HG03060 (cell line): ENCODE data around the gene ARAP3.

Experiments used
- ATAC-seq: cut with Tn5 transposase; IDR thresholded peaks from one replicate; pipeline ENCODE4 v1.9.1; 2021; ENCODE audit warnings: low read depth, moderate number of reproducible peaks; ENCODE audit not compliant: unreplicated experiment

The ARAP3 gene

DNA sequence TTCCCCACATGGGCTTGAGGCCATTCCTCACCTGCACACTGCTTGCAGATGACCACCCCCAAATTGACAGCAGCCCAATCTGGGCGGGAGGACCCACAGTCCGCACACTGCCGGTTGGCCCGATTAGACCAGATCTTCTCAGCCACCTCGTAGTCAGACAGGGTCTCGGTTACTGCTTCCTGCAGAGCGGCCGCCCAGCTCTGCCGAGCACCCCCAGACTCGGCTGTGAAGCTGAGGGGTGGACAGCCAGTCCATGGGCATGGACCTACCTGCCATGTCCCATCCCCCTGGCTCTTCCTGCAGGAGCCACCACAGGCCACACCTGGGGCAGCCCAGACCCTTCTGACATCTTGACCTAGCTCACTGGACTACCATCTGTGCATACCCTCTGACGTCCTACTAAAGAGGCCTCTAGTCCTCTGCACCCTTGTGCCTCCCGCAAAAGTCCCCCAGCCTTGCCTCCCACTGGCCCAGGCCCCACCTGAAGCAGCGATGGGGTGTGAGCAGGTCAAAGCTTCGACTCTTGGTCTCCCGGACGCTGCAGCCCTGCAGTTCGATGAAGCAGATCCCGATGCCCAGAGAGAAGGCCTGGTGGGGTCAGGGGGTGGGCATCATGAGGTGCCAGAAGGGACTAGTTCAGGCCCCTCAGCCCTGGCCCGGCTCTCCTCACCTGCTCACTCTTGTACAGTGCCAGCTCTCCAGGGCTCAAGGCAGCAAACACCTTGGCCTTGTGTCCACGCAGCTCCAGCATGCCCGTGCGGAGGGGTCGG, 9.8 kb downstream of the ARAP3 start:
- no peak for ATAC-seq

GRCh38 chr5:141669520-141669919, 12.5 kb downstream of the ARAP3 start:
- ATAC-seq, result no peak

DNA sequence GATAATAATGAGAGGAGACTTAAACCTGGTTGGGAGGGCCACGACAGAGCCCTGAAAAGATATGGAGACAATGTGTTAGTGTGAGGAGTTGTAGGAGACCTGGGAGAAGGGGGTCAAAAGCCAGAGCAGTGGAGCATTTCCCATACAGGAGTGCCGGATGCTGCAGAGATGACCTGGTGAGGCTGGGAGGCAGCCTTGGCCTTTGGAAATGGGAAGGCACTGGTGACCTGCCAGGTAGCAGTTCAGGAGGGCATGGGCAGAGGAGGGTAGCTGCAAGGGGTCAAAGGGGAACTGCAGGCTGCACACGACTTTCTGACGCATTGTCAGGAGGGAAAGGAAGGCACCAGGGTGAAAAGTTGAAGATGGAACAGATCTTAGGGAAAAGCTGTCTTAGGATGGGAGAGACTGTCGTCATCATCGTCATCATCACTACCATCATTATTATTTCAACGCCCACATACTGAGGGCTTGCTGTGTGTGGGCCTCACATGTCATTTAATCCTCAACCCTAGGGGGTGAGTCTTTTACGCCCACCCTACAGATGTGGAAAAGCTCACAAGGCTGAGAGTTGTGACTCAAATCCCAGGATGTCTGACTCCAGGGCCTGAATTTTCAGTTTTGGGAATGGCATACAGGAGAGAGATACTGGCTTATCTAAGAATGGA, 13.3 kb downstream of the ARAP3 start:
- no peak for ATAC-seq

DNA sequence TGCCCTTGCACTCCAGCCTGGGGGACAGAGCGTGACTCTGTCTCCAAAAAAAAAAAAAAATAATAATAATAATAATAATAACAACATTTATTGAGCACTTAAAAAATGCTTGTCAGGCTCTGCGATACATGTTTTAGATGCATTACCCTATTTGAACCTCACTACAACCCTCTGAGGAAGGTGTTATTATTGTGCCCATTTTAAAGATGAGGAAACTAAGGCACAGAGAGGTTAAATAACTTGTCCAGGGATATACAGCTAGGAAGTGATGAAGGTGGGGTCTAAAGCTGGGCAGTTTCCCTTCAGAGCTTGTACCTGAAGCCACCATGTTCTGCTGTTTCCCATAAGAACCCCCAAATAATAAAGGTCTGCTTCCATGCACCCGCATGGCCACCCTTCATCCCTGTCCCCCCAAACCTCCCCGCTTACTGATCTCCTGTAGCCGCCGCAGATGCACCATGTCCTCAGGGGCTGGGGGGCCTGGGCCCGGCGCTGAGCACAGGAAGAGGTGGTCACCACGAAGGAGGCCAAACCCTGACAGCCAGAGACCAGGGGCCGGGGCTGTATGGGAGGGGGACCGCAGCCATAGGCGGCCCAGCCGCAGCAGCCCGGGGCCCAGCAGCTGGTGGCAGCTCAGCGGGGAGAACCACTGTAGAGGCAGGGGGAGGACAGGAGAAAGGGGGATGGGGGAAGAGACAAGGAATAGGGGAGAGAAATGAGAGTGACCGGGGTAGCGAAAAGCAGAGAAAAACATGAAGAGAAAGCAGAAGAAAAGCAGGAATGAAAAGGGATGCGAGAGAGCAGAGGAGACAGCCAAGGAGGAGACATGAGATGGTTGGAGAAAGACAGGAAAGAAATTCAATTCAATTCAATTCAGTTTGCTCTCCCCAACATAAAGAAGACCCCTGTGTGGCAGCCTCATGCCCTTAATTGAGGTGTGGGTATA, 15.8 kb downstream of the ARAP3 start:
- ATAC-seq, result no peak

DNA sequence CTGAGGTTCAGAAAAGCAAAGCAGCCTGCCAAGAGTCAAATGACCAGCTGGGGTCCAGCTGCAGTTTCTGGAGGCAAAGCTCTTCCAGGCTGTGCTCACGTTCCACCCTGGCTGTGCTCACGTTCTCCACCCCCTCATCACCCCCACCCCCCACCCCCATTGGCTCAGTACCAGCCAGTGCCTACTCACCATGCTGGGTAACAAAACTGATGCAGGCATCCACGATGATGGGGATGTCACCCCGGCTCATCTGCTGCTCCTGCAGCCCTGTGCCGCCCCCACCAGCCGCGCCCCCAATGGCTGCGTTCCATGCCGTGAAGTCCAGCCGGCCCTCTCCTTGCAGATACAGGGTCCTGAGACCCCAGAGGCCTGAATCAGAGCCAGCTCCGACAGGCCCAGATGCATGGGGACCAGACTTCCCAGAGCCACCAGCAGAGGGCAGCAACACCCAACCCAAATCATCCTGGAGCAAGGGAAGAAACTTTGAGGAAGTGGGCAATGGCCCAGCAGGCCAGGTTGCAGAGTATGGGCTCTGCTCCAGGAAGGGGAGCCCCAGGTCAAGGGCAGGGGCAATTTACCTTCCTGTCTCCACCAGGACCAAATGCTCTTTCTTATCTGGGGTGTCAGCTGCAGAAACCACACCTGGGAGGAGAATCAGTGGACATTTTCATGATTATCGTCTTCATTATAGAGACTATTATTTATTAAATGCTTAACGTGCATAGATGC, 17.1 kb downstream of the ARAP3 start:
- no peak for ATAC-seq

DNA sequence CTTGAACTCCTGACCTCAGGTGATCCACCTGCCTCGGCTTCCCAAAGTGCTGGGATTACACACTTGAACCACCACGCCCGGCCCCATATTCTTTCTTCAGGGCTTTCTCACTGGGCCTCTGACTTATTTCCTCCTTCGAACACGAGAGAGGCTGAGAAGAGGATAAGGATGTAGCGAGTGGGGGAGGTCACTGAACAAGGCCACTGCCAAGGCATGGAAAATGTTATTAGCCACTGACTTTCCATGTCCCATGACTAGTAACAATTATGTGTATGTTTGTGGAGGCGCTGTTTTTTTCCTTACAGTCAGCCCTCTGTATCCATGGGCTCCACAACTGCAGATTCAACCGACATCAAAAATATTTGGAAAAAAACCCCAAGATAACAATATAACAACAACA, 18.5 kb downstream of the ARAP3 start:
- no peak for ATAC-seq

- no peak for ATAC-seq
These were observed 20.0 kb downstream of the ARAP3 start for GRCh38 chr5:141662028-141662427.

GRCh38 chr5:141657937-141658545, 24.0 kb downstream of the ARAP3 start:
- ATAC-seq, result peak; percentile 56

- ATAC-seq, result no peak
These were observed 24.6 kb downstream of the ARAP3 start for GRCh38 chr5:141657404-141657803.

DNA sequence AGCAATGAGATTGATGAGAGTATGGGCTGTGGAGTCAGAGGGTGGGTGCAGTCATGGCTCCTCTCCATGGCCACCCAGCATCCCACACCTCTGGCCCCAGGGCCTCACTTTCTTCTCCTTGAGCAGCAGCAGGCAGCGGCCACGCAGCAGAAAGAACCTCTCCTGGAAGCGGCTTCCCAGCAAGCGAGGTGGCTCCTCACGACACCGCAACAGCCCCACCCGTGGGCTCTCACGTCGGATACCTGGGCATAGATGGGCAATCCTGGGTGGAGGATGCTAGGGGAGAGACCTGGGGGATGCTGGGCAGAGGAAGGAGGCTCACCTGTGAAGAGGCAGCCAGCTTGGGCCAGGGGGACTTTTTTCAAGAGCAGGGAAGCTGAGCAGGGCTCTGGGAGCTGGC, 25.6 kb downstream of the ARAP3 start:
- ATAC-seq, result no peak

GRCh38 chr5:141655020-141655419, 27.0 kb downstream of the ARAP3 start:
- no peak for ATAC-seq

DNA sequence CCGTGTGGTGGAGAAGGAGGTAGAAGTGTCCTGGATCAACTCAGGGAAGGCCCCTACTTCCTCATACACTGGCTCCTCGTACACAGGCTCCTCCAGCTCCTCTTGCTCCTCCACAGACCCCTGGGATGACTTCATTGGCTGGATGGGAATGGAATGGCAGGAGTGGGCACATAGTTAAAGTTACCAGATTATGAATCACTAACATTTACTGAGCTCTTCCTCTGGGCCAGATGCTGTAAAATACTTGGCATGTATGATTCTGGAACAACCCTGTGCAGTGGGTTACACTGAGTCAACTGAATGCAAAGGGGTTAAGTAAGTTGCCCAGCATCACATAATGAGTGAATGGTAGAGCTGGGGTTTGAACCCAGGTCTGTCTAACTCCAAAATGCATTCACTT, 27.7 kb downstream of the ARAP3 start:
- no peak for ATAC-seq

GRCh38 chr5:141651728-141652105, 30.3 kb downstream of the ARAP3 start:
- no peak for ATAC-seq

GRCh38 chr5:141650851-141651727, 30.9 kb downstream of the ARAP3 start, which contains the start of gene FCHSD1:
TSS of gene FCHSD1 (minus strand) at chr5:141651418. CDS start at chr5:141651368, 50 bp downstream.
- peak; percentile 63 for ATAC-seq

GRCh38 chr5:141649972-141650371, 32.1 kb downstream of the ARAP3 start:
- no peak for ATAC-seq

DNA sequence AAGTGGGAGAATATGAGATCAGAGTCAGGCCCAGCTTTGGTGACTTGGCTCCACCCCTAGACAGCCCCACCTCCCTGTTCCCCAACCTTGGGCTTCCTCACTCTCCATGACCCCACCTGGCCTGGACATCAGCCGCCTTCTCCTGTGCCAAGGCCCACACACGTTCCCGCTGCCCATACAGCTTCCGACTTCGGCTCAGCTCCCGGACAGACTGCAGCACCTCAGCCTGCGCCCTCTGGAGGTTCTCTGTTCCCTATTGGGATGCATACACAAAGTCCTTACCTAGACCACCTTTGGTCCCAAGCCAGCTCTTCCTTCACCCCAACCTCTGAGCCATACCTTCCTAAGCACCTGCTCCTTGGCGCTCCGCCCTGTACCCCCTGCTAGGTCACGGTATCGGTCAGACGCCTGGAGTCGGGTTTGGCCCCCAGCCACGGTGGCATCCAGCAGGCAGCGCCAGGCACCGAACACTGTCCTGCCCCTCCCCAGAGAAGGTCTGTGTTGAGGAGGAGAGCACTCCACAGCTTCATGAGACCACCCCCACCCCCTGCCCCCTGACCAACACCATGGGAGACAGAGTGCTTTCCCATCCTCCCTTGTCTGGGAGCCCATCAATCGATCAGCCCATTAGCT, 32.9 kb downstream of the ARAP3 start:
- ATAC-seq, result no peak

DNA sequence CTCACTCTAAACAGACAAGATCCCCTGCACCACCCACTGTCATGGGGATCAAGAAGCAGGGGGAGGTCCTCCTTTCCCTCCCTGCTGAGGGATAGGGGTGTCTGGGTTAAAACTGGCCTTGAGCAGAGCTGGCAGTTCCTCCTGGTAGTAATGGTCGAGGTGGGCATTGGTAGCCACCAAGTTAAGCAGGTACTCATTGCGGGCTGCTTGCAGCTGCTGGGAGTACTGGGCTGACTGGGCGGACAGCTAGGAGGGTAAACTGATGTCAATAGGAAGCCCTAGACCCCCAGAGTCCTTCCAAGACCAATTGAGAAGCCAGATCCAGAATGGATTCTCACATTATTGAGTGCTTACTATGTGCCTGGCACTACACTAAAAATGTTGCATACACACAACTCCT, 34.2 kb downstream of the ARAP3 start:
- ATAC-seq, result no peak

GRCh38 chr5:141647242-141647641, 34.8 kb downstream of the ARAP3 start:
- ATAC-seq, result no peak

- no peak for ATAC-seq
These were observed 36.0 kb downstream of the ARAP3 start for GRCh38 chr5:141646026-141646425.
